Parietal lobe (tissue), 1 donor: Measurements from ENCODE around the gene PABPC1L. TPM values are rescaled to one million over a fixed set of nuclear protein-coding genes. Genes with fewer than 3 reads are reported as not detected.

ENCODE experiments used
- total RNA-seq: library from RNA; depleted of rRNA; stranded (reverse); fragments of >200 nt; gene quantifications from one replicate; pipeline ENCODE4 v1.2.3, GENCODE V29; 2014

The PABPC1L gene
- 13.8 TPM for total RNA-seq

GRCh38 chr20:44909872-44910689 lies at the start of gene PABPC1L:
Gene PABPC1L, plus strand, starts transcription at chr20:44910060. Its CDS starts 84 bp downstream, at chr20:44910144.

GRCh38 chr20:44885392-44886265 lies 24.2 kb upstream of the PABPC1L start, which contains the start of gene YWHAB:
Gene YWHAB, plus strand, starts transcription at chr20:44885705. Its CDS starts 15,829 bp downstream, at chr20:44901534.

GRCh38 chr20:44960103-44960852 lies 50.4 kb downstream of the PABPC1L start, which contains the start of gene TOMM34:
Gene TOMM34, minus strand, starts transcription at chr20:44960397. Its CDS starts 64 bp downstream, at chr20:44960333.

GRCh38 chr20:44966030-44966961 lies 56.4 kb downstream of the PABPC1L start, which contains the start of gene STK4:
Gene STK4, plus strand, starts transcription at chr20:44966512. Its CDS starts 57 bp downstream, at chr20:44966569.

Other genes with a start within 250 kb of the PABPC1L start
- not detected for gene CCN5, start 194.7 kb upstream of the PABPC1L start, total RNA-seq
- not detected for gene KCNK15, start 164.2 kb upstream of the PABPC1L start, total RNA-seq
- gene RIMS4, start 99.5 kb upstream of the PABPC1L start, total RNA-seq, result 52.0 TPM
- gene YWHAB, start 24.4 kb upstream of the PABPC1L start, total RNA-seq, result 127 TPM
- 6.6 TPM for gene TOMM34, start 50.3 kb downstream of the PABPC1L start, total RNA-seq
- gene STK4, start 56.5 kb downstream of the PABPC1L start, total RNA-seq, result 59.5 TPM
- gene KCNS1, start 191.1 kb downstream of the PABPC1L start, total RNA-seq, result 1.6 TPM
- gene WFDC5, start 205.1 kb downstream of the PABPC1L start, total RNA-seq, result not detected
- not detected for gene WFDC12, start 214.4 kb downstream of the PABPC1L start, total RNA-seq